ENCODE data around the gene GPSM1.

- no peak for TF ChIP-seq CTCF (IDR thresholded peaks at IDR 0.05; ENCODE audit: poor library complexity)
- no peak for TF ChIP-seq EZH2 (IDR thresholded peaks at IDR 0.05; ENCODE audit: borderline replicate concordance)
- TF ChIP-seq EZH2phosphoT487 (IDR thresholded peaks at IDR 0.05; ENCODE audit: low read depth, severe bottlenecking, unreplicated experiment), result no peak
These were observed 2.6 kb upstream of the GPSM1 start for GRCh38 chr9:136324501-136325300.
